Epithelial cell of esophagus (primary cell): ENCODE results near the gene OR2L2.

ENCODE experiments used
- DNase-seq: peaks from one replicate; pipeline ENCODE4 v3.0.0; 2010; ENCODE audit warnings: low read depth
- H3K4me3 ChIP-seq: 2 replicates; pipeline ENCODE4 v1.5.1; 2011; ENCODE audit warnings: mild to moderate bottlenecking, low read length, control low read depth
- CTCF ChIP-seq: IDR thresholded peaks from 2 replicates; pipeline ENCODE4 v1.5.1; 2011; ENCODE audit warnings: low read depth, mild to moderate bottlenecking, low read length, control low read depth, inconsistent platforms; ENCODE audit not compliant: insufficient read depth; ENCODE audit errors: missing control alignments

OR2L2 gene, protein sequence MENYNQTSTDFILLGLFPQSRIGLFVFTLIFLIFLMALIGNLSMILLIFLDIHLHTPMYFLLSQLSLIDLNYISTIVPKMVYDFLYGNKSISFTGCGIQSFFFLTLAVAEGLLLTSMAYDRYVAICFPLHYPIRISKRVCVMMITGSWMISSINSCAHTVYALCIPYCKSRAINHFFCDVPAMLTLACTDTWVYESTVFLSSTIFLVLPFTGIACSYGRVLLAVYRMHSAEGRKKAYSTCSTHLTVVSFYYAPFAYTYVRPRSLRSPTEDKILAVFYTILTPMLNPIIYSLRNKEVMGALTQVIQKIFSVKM

GRCh38 chr1:248029770-248030169, at the start of gene OR2L2:
OR2L2 (plus strand) TSS chr1:248030070; CDS start chr1:248038268, 8,198 bp downstream.
- no peak for DNase-seq

DNA sequence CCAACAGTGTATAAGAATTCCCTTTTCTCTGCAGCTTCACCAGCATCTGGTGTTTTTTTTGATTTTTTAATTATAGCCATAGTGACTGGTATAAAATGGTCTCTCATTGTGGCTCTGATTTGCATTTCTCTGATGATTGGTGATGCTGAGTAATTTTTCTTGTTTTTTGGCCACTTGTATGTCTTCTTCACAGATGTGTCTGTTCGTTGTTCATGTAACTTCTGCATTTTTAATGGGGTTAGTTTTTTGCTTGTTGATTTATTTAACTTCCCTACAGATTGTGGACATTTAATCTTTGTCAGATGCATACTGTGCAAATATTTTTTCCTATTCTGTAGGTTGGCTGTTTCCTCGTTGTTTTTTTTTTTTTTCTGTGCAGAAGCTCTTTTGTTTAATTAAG, 36.9 kb upstream of the OR2L2 start:
- no peak for TF ChIP-seq CTCF
- DNase-seq, result no peak
- no peak overlapping the region for H3K4me3 ChIP-seq

More at GRCh38 chr1:248029770-248030169, at the start of gene OR2L2:
- TF ChIP-seq CTCF, result no peak
- no peak within 1 kb of the TSS for H3K4me3 ChIP-seq

DNA sequence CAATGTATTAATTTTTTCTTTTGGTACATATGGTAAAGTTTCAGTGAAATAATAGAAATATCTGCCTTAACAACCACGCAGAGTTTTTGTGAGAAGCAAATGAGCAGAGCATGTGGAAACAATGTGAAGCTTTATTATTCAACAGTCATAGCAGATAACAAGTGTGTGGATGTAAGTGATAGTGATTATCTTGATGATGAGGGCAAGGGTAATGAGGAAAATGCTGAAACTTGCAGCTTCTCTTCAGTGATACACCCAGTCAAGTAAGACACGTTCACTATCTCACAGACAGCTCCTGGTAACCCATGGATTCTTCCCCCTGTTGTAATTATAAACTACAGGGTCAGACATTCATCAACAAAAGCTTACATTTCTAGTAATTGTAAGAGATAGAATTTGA, 31.1 kb upstream of the OR2L2 start:
- DNase-seq, result no peak
- no peak overlapping the region for H3K4me3 ChIP-seq
- no peak for TF ChIP-seq CTCF

DNA sequence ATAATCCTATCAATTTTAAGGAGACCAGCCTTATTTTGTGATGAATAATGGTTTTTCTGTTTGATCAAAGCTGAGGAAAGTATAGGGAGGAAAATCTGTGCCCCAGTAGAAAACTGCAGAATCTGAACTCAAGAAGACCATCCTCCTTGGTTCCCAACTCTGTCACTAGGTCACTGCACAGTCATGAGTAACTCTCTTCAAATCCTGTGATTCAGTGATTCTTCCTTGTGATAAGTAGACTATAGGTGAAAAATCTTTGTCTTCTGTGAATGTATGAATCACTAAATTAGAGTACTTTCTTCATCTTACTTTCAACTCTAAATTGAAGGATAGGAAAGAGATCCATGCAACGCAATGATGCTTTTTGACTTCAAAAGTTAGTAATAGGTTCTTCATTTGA, 29.7 kb upstream of the OR2L2 start:
- H3K4me3 ChIP-seq, result no peak overlapping the region
- DNase-seq, result no peak
- no peak for TF ChIP-seq CTCF

DNA sequence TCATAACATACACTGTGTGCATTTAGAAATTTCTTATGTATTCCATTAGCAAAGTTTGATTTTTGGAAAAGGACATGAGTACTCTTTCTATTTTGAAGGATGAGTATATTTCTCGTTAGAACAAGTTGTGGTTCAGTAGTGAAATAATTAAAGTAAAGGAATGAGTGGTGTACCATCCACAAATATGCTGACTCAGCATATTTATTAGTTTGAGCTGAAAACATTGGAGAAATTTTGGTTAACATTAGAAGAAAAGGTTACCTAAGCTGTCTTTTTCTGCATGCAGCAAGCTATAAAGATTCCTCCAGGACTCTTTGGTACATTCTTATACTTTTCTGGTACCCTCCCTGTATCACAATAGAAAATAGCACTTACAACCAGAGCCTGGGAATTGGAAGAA, 22.1 kb upstream of the OR2L2 start:
- no peak for TF ChIP-seq CTCF
- H3K4me3 ChIP-seq, result no peak overlapping the region
- DNase-seq, result no peak

GRCh38 chr1:248009681-248010080, 20.2 kb upstream of the OR2L2 start:
- TF ChIP-seq CTCF, result no peak
- no peak overlapping the region for H3K4me3 ChIP-seq
- no peak for DNase-seq

DNA sequence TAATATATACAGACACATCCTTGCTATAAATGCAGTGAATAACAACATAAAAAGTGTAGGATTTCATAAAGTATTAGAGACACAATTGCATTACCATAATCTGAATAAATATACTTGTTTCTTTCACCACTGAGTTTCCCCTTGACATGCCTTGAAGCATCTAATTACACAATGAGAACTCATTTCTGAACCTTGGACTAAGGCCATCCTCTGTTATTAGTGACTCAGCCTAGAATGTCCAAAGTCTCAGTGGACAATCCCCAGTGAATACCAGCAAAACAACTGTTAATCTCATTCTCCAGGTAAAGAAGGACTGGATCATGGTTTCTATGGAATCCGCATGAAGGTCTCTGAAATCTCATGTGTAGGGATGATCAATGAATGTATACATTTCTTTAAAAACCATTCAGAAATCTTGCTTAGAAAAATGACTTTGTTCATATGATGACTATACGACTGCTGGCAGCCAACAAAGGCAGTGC, 16.6 kb upstream of the OR2L2 start, which contains the start of gene OR2L5:
OR2L5 (plus strand) TSS at position 432 of the 482 bp plus-strand sequence. CDS start 8,288 bp downstream, outside the sequence.
- TF ChIP-seq CTCF, result no peak
- no peak for DNase-seq
- H3K4me3 ChIP-seq, result no peak within 1 kb of the TSS
